ENCODE data around the gene MBTPS1.

The MBTPS1 gene

GRCh38 chr16:84080378-84080777 lies 36.4 kb downstream of the MBTPS1 start:
- Mint-ChIP-seq H3K27ac (peak overlapping the region in 1 of 2 donors; percentile 62), H3K4me1 (peaks cover 13% of the 10 kb centered on the region), H3K9me3 (no peaks in the 10 kb centered on the region), H3K27me3 (no peaks in the 10 kb centered on the region), H3K4me3 (no peak overlapping the region)
- ATAC-seq, result no peak
- no peak for DNase-seq

- H3K4me3 Mint-ChIP-seq, result no peak overlapping the region
- DNase-seq, result no peak
- ATAC-seq, result no peak
- H3K9me3 Mint-ChIP-seq, result no peaks in the 10 kb centered on the region
- H3K27ac Mint-ChIP-seq, result no peak overlapping the region
- H3K4me1 Mint-ChIP-seq, result peaks cover 6% of the 10 kb centered on the region
- no peaks in the 10 kb centered on the region for H3K27me3 Mint-ChIP-seq
Observed at GRCh38 chr16:84079664-84080063, 37.1 kb downstream of the MBTPS1 start.

- Mint-ChIP-seq H3K4me1 (peaks cover 6% of the 10 kb centered on the region), H3K27me3 (no peaks in the 10 kb centered on the region), H3K4me3 (no peak overlapping the region), H3K27ac (no peak overlapping the region), H3K9me3 (no peaks in the 10 kb centered on the region)
- ATAC-seq (no peak), DNase-seq (no peak)
Observed at GRCh38 chr16:84075376-84075775, 41.4 kb downstream of the MBTPS1 start.

GRCh38 chr16:84074721-84075120 lies 42.0 kb downstream of the MBTPS1 start:
- Mint-ChIP-seq H3K4me3 (no peak overlapping the region), H3K27me3 (no peaks in the 10 kb centered on the region)

GRCh38 chr16:84072014-84072413 lies 44.7 kb downstream of the MBTPS1 start:
- no peak overlapping the region for H3K4me3 Mint-ChIP-seq
- no peaks in the 10 kb centered on the region for H3K4me1 Mint-ChIP-seq
- H3K27me3 Mint-ChIP-seq, result no peaks in the 10 kb centered on the region
- H3K27ac Mint-ChIP-seq, result no peak overlapping the region
- DNase-seq, result no peak
- ATAC-seq, result no peak
- H3K9me3 Mint-ChIP-seq, result no peaks in the 10 kb centered on the region

More at GRCh38 chr16:84074721-84075120, 42.0 kb downstream of the MBTPS1 start:
- Mint-ChIP-seq H3K4me1 (peaks cover 6% of the 10 kb centered on the region), H3K27ac (no peak overlapping the region), H3K9me3 (no peaks in the 10 kb centered on the region)
- DNase-seq (no peak), ATAC-seq (no peak)

- no peaks in the 10 kb centered on the region for H3K4me1 Mint-ChIP-seq
Observed at GRCh38 chr16:84071121-84071520, 45.6 kb downstream of the MBTPS1 start.

GRCh38 chr16:84069540-84069939 lies 47.2 kb downstream of the MBTPS1 start:
- no peak for DNase-seq
- no peak overlapping the region for H3K4me3 Mint-ChIP-seq
- no peaks in the 10 kb centered on the region for H3K4me1 Mint-ChIP-seq
- no peaks in the 10 kb centered on the region for H3K27me3 Mint-ChIP-seq
- H3K27ac Mint-ChIP-seq, result peak overlapping the region in 1 of 2 donors; percentile 72
- H3K9me3 Mint-ChIP-seq, result no peaks in the 10 kb centered on the region
- no peak for ATAC-seq

More at GRCh38 chr16:84071121-84071520, 45.6 kb downstream of the MBTPS1 start:
- Mint-ChIP-seq H3K27me3 (no peaks in the 10 kb centered on the region), H3K27ac (no peak overlapping the region), H3K4me3 (no peak overlapping the region), H3K9me3 (no peaks in the 10 kb centered on the region)
- no peak for DNase-seq
- no peak for ATAC-seq

- DNase-seq (no peak), ATAC-seq (no peak)
- Mint-ChIP-seq H3K4me3 (no peak overlapping the region), H3K4me1 (no peaks in the 10 kb centered on the region), H3K27ac (peak overlapping the region in 1 of 2 donors; percentile 72), H3K27me3 (no peaks in the 10 kb centered on the region), H3K9me3 (no peaks in the 10 kb centered on the region)
Observed at GRCh38 chr16:84068783-84069462, 47.8 kb downstream of the MBTPS1 start.

GRCh38 chr16:84068041-84068440 lies 48.7 kb downstream of the MBTPS1 start:
- no peaks in the 10 kb centered on the region for H3K27me3 Mint-ChIP-seq
- peaks cover 6% of the 10 kb centered on the region for H3K4me1 Mint-ChIP-seq

GRCh38 chr16:84067640-84068039 lies 49.1 kb downstream of the MBTPS1 start:
- H3K4me1 Mint-ChIP-seq, result peaks cover 10% of the 10 kb centered on the region
- H3K27ac Mint-ChIP-seq, result peak overlapping the region in 1 of 2 donors; percentile 9
- no peaks in the 10 kb centered on the region for H3K27me3 Mint-ChIP-seq
- ATAC-seq (no peak), DNase-seq (no peak)
- H3K4me3 Mint-ChIP-seq, result no peak overlapping the region
- H3K9me3 Mint-ChIP-seq, result no peaks in the 10 kb centered on the region

More at GRCh38 chr16:84068041-84068440, 48.7 kb downstream of the MBTPS1 start:
- no peak overlapping the region for H3K27ac Mint-ChIP-seq
- H3K4me3 Mint-ChIP-seq, result no peak overlapping the region
- H3K9me3 Mint-ChIP-seq, result no peaks in the 10 kb centered on the region
- DNase-seq (no peak), ATAC-seq (no peak)

GRCh38 chr16:84065536-84066132 lies 51.1 kb downstream of the MBTPS1 start:
- Mint-ChIP-seq H3K27ac (no peak overlapping the region), H3K9me3 (no peaks in the 10 kb centered on the region), H3K27me3 (no peaks in the 10 kb centered on the region), H3K4me1 (peaks cover 11% of the 10 kb centered on the region), H3K4me3 (no peak overlapping the region)
- DNase-seq (peak in 1 of 2 donors; percentile 16), ATAC-seq (peak; percentile 56)

GRCh38 chr16:84063980-84064379 lies 52.8 kb downstream of the MBTPS1 start:
- Mint-ChIP-seq H3K4me3 (no peak overlapping the region), H3K4me1 (peaks cover 11% of the 10 kb centered on the region), H3K27ac (peak overlapping the region in 1 of 2 donors; percentile 27), H3K27me3 (no peaks in the 10 kb centered on the region), H3K9me3 (no peaks in the 10 kb centered on the region)
- DNase-seq (no peak), ATAC-seq (no peak)

GRCh38 chr16:84062734-84063640 lies 53.8 kb downstream of the MBTPS1 start:
- H3K27me3 Mint-ChIP-seq, result no peaks in the 10 kb centered on the region
- peak; percentile 80 for ATAC-seq
- no peak overlapping the region for H3K4me3 Mint-ChIP-seq
- H3K4me1 Mint-ChIP-seq, result peaks cover 11% of the 10 kb centered on the region
- no peaks in the 10 kb centered on the region for H3K9me3 Mint-ChIP-seq
- no peak overlapping the region for H3K27ac Mint-ChIP-seq
- peak; percentile 54 to 60 for DNase-seq

GRCh38 chr16:84061236-84061819 lies 55.4 kb downstream of the MBTPS1 start:
- Mint-ChIP-seq H3K4me3 (no peak overlapping the region), H3K9me3 (no peaks in the 10 kb centered on the region), H3K27me3 (no peaks in the 10 kb centered on the region), H3K4me1 (peaks cover 11% of the 10 kb centered on the region), H3K27ac (peak overlapping the region; percentile 52 to 78)
- ATAC-seq (no peak), DNase-seq (no peak)
